B cell (primary cell): ENCODE results near the gene NUDT3.

ENCODE experiments used
- EZH2 ChIP-seq: IDR thresholded peaks from 2 replicates; pipeline ENCODE4 v1.6.1; 2012; ENCODE audit warnings: borderline replicate concordance, low read depth, mild to moderate bottlenecking, moderate library complexity, low read length; ENCODE audit not compliant: insufficient read depth, poor library complexity, severe bottlenecking
- TF ChIP-seq, protein P1 (sequence below): fragments of 200-600 bp; IDR thresholded peaks from one replicate; pipeline ENCODE4 v1.8.0; 2022; ENCODE audit warnings: antibody characterized with exemption, mild to moderate bottlenecking

DNA sequence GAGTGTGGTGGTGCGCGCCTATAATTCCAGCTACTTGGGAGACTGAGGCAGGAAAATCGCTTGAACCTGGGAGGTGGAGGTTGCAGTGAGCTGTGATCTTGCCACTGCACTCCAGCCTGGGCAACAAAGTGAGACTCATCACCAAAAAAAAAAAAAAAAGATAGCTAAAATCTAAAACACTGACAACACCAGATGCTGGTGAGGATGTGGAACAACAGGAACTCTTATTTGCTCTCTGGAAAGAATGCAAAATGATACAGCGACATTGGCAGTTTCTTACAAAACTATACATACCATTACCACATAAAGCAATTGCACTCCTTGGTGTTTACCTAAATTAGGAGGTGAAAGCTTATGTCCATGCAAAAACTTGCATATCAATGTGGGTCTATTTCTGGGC lies 80.2 kb downstream of the NUDT3 start:
- TF ChIP-seq, protein P1, sequence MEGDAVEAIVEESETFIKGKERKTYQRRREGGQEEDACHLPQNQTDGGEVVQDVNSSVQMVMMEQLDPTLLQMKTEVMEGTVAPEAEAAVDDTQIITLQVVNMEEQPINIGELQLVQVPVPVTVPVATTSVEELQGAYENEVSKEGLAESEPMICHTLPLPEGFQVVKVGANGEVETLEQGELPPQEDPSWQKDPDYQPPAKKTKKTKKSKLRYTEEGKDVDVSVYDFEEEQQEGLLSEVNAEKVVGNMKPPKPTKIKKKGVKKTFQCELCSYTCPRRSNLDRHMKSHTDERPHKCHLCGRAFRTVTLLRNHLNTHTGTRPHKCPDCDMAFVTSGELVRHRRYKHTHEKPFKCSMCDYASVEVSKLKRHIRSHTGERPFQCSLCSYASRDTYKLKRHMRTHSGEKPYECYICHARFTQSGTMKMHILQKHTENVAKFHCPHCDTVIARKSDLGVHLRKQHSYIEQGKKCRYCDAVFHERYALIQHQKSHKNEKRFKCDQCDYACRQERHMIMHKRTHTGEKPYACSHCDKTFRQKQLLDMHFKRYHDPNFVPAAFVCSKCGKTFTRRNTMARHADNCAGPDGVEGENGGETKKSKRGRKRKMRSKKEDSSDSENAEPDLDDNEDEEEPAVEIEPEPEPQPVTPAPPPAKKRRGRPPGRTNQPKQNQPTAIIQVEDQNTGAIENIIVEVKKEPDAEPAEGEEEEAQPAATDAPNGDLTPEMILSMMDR, result no peak
- no peak for TF ChIP-seq EZH2
